ENCODE data around the gene CANT1.

The CANT1 gene

GRCh38 chr17:79010304-79010646 is 711 bp upstream of the CANT1 start:
- no peak for DNase-seq (ENCODE audit: low read depth in 1 of 2, low spot score in 1 of 2)

DNA sequence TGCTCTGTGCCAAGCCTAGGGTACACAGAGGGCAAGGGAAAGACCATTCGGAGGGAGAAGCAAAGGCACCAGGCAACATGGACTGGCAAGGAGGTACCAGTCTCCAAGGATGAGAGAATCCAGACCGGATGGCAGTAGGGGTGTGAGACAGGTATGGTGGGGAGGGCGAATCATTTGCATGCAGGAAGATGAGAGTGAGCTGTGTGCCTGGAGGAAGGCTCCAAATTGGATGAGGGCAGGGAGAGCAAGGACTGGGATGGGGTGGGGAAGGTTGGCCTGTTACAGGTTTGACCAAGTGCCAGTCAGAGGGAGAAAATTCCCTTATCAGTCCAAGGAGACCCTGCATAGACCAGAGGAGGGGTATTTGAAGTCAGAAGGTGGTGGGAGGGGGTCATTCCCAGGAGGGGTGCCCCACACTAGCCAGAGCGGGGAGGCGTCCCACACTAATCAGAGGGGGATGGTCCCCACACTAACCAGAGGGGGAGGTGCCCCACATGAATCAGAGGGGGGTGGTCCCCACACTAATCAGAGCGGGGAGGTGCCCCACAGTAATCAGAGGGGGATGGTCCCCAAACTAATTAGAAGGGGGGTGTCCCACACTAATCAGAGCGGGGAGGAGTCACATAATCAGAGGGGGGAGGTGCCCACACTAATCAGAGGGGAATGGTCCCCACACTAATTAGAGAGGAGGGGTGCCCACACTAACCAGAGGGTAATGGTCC is 737 bp downstream of the CANT1 start:
- no peak for DNase-seq (ENCODE audit: low read depth in 1 of 2, low spot score in 1 of 2)

DNA sequence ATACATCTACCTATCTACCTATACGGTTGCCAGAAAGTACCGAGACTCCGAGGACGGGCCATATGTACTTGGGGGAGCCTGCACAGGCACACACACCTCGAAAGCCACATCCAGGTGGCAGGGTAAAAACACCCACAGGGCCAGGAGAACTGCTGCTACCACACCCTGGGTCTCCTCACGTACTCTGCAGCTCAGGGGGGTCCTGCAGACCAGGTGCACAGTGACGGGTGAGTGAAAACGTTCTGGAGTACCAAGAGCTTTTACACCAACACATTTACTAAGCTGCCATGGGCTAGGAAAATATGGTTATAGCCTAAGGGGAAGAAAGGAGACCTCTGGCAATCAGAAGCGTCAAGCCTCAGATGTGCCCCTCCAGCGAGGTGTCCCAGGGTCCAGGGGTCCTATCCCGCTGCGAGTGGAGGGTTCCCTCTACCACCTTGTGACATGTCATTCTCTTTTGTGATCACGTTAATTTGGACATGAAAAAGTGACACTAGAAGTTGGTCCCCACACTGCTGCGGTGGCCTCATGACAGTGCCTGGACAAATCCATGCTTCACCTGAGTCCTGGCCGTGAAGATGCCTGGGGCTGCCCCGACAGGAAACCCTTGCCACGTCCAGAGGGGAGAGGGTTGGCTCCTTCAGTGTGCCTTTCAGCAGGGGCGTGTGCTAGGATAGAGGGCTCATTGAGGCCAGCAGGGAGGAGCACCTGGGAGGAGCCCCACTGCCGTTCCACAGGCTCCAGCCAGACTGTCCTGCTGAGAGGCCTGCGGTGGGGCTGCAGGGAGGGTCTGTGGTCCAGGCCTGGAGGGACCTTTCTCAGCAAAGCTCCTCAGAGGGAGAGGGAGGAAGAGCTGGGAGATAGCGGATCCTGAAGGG is 1.8 kb downstream of the CANT1 start:
- no peak for DNase-seq (ENCODE audit: low read depth in 1 of 2, low spot score in 1 of 2)

GRCh38 chr17:79006794-79007503 is 2.6 kb downstream of the CANT1 start:
- DNase-seq (ENCODE audit: low read depth in 1 of 2, low spot score in 1 of 2), result no peak

- DNase-seq (ENCODE audit: low read depth in 1 of 2, low spot score in 1 of 2), result no peak
Measured at GRCh38 chr17:79006046-79006445, 3.5 kb downstream of the CANT1 start.

DNA sequence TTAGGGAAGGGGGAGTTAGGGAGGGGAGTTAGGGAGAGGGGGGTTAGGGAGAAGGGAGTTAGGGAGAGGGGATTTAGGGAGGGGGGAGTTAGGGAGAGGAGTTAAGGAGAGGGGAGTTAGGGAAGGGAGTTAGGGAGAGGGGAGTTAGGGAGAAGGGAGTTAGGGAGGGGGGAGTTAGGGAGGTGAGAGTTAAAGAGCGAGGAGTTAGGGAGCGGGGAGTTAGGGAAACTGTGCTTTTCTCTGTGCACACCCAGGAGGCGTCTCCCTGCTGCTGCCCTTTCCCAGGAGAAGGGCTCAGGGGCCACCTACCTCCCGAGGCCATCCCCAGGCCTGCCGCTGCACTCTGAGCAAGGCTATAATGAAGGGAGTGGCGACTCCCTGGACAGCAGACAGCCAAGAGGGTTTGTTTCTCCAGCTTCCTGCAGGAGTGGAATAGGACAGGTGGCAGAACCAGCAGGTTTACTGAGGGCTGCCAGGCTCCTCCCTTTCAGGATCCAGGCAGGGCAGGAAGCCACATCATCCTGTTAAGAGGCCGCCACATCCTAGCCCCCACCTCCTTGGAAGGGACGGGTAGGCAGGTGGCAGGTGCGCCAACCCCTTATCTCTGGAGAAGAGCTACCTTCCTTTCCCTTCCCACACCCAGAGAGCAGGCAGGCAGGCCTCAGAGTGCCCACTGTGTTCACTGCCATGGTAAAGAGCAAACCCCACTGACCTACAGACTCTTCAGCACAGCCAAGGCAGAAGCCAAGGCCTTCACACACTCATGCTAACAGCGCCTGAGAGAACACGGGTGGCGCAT is 4.3 kb downstream of the CANT1 start:
- no peak for DNase-seq (ENCODE audit: low read depth in 1 of 2, low spot score in 1 of 2)

DNA sequence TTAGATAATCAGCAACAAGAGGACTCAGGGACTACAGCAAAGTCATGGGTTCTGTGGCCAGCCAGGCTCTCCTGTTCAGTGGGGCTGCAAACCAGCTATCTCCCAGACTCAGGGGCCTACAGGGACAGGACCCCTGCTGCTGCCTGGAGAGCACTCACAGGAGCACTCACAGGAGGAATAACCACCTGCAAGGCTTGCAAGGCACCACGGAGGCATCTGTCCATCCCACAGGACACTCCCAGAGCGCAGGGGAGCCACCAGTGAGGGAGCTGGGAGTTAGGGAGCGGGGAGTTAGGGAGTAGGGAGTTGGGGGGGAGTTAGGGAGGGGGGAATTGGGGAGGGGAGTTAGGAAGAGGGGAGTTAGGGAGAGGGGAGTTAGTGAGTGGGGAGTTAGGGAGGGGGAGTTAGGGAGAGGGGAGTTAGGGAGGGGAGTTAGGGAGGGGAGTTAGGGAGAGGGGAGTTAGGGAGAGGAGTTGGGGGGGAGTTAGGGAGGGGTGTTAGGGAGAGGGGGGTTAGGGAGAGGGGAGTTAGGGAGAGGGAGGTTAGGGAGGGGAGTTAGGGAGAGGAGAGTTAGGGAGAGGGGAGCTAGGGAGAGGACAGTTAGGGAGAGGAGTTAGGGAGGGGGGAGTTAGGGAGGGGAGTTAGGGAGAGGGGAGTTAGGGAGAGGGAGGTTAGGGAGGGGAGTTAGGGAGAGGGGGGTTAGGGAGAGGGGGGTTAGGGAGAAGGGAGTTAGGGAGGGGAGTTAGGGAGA is 5.7 kb downstream of the CANT1 start:
- DNase-seq (ENCODE audit: low read depth in 1 of 2, low spot score in 1 of 2), result no peak

- no peak for DNase-seq (ENCODE audit: low read depth in 1 of 2, low spot score in 1 of 2)
Measured at GRCh38 chr17:79002796-79003593, 6.6 kb downstream of the CANT1 start.

GRCh38 chr17:79002291-79002690 is 7.3 kb downstream of the CANT1 start:
- DNase-seq (ENCODE audit: low read depth in 1 of 2, low spot score in 1 of 2), result no peak

DNA sequence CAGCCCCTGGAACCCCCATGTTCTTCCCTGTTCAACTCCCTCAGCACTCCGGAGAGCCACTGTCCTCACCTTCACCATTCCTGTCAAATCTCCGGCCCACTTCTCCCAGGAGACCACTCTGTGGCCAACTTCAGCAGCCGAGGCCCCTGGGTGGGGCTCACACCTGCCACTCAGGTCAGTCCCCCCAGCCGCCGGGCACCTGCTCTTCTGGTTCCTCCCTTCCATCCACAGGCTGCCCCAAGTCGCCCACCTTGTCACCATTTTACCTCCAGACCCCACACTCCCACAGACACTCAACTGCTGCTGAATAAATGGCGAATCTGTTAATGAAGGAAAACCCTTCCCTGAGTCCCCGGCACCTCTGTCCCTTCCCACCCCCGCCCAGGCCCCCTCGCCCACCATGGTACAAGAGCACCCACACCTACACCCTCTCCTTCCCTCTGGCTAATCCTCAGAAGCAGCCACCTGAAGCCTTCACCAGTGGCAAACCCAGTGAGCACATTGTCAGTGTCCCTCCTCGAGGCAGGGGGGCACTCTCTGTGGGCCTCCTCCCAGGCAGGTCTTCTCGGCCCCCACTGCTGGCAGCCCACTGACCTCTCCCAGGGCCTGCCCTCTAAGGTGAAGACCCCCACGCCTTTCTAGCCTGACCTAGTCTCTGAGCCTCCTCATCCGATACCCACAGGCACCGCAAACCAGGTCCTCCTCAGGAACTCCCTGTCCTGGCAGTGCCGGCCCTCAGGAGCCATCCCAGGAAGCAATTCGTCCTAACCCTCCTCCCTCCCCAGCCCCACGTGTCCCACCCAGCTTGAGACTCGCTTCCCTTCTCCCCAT is 8.2 kb downstream of the CANT1 start:
- DNase-seq (ENCODE audit: low read depth in 1 of 2, low spot score in 1 of 2), result no peak

DNA sequence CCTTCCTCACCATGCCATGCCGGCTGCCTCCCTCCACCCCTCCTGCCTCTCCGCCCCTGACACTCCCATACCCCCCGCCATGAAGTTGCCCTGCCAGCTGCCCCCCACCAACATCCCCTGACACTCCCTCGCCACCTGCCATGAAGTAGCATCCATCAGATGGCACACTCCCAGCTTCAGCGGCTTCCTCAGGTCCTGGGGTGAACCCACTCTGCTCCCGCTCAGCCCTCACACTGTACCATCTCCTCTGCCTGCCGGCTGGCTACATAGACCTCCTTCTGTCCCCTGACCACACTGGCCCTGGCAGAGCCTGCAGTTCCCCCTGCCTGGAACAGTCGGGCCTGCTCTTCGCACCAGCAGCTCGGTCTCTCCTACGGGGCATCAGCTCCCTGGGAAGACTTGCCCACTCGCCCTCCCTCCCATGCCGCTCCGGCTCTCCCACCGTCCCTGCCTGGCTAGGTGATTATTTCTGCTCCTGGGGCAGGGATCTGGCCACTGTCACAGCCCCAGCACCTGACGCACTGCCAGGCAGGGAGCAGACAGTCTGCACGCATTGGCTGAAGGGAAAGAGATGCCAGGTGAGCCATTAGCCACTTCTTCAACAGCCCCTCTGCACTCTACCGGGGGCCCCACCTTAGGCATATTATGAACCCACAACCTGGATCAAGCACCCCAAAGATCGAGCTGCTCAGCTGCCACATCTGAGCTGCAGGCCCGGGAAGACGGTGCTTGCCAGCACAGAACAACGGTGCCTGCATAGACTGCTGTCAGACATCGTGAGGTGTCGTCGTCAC is 9.0 kb downstream of the CANT1 start:
- no peak for DNase-seq (ENCODE audit: low read depth in 1 of 2, low spot score in 1 of 2)

DNA sequence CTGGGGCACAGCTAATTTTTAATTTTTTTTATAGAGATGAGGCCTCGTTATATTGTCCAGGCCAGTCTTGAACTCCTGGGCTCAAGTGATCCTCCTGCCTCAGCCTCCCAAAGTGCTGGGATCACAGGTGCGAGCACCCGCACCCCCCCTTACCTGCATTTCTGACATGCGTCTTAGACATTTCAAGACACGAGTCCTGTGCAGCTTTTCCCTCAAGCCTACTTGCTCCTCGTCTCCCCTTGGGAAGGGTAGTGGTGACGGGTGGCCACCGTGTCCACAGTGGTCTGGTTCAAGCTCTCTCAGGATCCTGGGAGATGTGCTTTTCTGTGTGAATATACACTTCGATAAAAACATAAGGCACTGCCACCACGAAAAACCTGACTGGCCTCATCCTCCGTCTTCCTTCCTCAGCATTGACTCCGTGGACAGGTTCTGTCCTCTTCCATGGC is 9.6 kb downstream of the CANT1 start:
- no peak for DNase-seq (ENCODE audit: low read depth in 1 of 2, low spot score in 1 of 2)

DNA sequence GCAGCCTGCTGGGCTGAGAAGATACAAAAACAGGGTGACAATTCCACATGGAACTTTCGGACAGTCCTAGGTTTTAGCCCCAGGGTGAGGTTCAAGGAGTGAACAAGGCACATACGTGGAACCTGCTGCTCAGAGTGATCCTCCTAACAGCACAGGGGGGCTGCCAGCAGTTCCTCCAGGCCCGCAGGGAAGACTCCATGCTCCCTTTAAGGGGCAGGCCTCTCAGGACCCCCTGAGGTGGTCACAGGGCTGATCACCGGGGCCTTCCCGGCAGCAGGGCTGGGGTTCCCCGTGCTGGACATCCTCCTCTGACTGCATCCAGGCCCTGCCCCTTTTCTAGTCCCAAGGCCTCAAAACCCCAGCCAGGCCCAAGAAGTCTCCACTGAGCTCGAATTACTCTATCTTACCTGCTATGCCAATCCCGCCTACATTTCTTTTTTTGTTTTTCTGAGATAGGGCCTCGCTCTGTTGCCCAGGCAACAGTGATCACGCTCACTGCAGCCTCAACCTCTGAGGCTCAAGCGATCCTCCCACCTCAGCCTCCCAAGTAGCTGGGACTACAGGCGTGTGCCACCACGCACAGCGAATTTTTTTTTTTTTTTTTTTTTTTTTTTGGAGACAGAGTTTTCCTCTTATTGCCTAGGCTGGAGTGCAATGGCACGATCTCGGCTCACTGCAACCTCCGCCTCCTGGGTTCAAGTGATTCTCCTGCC is 10.4 kb downstream of the CANT1 start:
- DNase-seq (ENCODE audit: low read depth in 1 of 2, low spot score in 1 of 2), result no peak

- no peak for DNase-seq (ENCODE audit: low read depth in 1 of 2, low spot score in 1 of 2)
Measured at GRCh38 chr17:78998311-78999055, 11.1 kb downstream of the CANT1 start.

GRCh38 chr17:78997881-78998280 is 11.7 kb downstream of the CANT1 start:
- no peak for DNase-seq (ENCODE audit: low read depth in 1 of 2, low spot score in 1 of 2)

- DNase-seq (ENCODE audit: low read depth in 1 of 2, low spot score in 1 of 2), result no peak
Measured at GRCh38 chr17:78997231-78997741, 12.3 kb downstream of the CANT1 start.

Data from stimulated activated CD4-positive, alpha-beta T cell treated with anti-CD3 and anti-CD28 coated beads, Interleukin-15, amount 100 ng/mL, for 1 hour (primary cell).